ENCODE results near the gene FUOM.

DNA sequence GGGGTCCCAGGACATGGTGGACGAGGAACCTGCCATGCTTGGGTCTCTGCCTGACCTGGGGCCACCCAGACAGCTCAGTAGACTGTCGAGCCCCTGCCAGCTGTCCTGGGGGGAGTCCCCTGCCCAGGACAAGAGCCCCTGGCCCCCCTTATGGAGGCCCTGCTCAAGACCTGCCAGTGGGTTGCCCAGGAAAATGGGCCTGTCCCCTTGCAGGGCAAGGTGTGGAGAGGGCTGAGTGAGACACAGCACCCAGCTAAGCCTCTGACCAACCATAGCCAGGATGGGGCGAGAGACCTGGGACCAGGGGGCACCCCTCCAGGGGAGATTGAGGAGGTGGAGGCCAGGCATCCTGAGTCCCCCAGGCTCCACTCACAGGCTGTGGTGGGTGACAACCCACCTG lies 1.8 kb downstream of the FUOM start:
- TF ChIP-seq, protein P1, sequence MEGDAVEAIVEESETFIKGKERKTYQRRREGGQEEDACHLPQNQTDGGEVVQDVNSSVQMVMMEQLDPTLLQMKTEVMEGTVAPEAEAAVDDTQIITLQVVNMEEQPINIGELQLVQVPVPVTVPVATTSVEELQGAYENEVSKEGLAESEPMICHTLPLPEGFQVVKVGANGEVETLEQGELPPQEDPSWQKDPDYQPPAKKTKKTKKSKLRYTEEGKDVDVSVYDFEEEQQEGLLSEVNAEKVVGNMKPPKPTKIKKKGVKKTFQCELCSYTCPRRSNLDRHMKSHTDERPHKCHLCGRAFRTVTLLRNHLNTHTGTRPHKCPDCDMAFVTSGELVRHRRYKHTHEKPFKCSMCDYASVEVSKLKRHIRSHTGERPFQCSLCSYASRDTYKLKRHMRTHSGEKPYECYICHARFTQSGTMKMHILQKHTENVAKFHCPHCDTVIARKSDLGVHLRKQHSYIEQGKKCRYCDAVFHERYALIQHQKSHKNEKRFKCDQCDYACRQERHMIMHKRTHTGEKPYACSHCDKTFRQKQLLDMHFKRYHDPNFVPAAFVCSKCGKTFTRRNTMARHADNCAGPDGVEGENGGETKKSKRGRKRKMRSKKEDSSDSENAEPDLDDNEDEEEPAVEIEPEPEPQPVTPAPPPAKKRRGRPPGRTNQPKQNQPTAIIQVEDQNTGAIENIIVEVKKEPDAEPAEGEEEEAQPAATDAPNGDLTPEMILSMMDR (conservative IDR thresholded peaks at IDR 0.05; ENCODE audit: low read depth, low read length): no peak
- TF ChIP-seq EZH2phosphoT487 (IDR thresholded peaks at IDR 0.05; ENCODE audit: borderline replicate concordance, low read length) (no peak), EZH2 (IDR thresholded peaks at IDR 0.05; ENCODE audit: low read length, unreplicated experiment) (no peak)
